GM04504 (cell line): ENCODE data around the gene IGFN1.
"Not testable (repeated sequence)": the region's sequence is repeated elsewhere in the genome, so short reads cannot be mapped to it uniquely, and the experiment has no call there.

Experiments
- DNase-seq: peaks from one replicate; pipeline ENCODE4 v3.0.0-alpha.2; 2012; ENCODE audit warnings: low read depth

Gene IGFN1

GRCh38 chr1:201190624-201191051 is at the start of gene IGFN1:
IGFN1 (plus strand) TSS chr1:201190824; CDS start chr1:201193294, 2,470 bp downstream.
- no peak for DNase-seq

DNA sequence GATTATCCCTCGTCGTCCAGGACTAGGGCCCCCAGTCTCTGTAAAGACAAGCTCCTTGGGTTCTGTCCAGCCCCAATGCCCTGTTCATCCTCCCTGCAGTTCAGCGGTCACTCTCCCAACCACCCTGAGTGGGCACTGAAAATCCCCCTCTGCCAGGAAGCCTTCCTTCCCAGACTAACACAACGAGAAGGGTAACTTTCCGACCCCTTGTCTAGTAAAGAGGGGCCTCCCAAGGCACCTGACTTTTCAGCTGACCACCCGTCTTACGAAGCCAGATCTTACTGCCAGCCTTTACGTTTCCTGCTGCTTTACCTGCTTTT is 49.7 kb upstream of the IGFN1 start:
- DNase-seq, result no peak

DNA sequence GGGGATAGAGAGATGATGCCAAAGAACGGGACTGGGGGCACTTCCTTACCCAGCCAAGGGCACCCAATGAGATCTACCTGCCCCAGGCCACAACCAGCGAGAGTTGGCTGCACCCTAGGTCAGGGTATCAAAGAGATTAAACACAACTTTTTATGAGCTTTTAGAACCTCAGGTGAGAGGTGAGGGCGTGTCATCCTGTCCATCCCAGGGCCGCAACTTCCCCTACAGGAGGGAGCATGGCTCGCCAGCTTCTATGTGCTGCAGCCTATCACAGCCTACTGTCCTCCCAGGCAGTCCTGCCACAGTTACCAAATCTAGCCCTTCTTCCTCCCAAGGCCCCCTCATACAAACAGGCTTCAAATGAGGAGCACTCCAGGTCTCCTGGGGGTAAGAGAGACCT is 49.2 kb upstream of the IGFN1 start:
- no peak for DNase-seq

- no peak for DNase-seq
These were observed 48.4 kb upstream of the IGFN1 start for GRCh38 chr1:201142011-201142848.

- DNase-seq, result no peak
These were observed 47.5 kb upstream of the IGFN1 start for GRCh38 chr1:201142849-201143725.

DNA sequence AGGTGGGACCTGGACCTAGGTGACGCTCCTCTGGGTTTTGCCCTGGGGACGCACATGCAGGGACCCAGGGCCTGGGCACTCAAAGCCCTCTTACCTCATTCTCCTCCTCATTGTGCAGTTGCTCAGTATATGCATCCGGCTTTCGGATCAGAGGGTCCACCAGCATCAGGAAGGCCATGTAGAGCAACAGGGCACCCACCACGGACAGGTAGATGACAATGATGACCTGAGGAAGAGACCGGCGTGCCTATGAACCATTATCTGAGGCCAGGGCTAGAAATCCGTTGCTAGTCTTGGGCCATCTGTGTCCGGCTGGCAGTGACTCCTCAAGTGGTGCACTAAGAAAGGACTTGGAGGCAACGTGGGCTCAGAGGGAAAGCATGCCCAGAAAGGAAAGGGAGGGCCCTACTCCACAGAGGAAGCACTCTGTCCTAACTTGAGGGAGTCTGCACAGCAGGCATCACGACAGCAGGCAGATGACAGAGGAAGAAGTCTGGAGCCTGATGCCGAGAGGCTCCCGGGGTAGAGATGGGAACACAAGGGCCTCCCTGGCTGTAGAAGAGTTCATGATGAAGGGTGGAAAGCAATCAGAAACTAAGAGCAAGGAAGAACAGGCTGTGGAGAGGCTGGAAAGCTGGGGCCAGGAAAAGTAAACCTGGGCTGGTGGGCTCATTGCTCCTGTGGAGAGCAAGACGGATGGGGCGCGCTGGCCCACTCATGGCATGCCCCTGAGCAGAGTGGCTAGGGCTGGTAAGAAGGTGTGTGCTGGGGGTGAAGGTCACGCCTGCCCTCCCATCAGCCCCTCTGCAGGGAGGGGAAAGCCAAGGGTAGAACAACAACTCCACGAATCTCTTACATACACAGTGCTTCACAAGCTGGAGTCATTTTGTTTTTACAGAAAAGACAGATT is 46.6 kb upstream of the IGFN1 start:
- DNase-seq, result no peak

DNA sequence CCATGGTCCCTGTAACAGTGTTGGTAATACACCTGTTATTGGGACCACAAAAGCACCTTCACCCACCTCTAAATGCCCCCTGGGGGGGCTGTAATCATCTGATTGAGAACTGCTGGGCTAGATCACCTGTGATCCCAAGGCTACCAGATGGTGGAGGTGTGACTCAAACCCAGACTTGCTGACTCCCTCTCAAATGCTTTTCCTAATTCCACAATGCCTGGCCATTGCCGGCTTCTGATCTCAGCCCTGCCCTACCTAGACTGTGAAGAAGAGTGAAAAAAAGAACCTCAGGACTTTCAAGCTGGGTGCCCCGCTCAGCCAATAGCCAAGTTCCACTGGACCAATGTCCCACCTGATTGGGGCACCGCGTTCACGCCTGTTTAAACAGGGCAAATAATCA is 45.9 kb upstream of the IGFN1 start:
- DNase-seq, result no peak

- no peak for DNase-seq
These were observed 45.5 kb upstream of the IGFN1 start for GRCh38 chr1:201145132-201145531.

DNA sequence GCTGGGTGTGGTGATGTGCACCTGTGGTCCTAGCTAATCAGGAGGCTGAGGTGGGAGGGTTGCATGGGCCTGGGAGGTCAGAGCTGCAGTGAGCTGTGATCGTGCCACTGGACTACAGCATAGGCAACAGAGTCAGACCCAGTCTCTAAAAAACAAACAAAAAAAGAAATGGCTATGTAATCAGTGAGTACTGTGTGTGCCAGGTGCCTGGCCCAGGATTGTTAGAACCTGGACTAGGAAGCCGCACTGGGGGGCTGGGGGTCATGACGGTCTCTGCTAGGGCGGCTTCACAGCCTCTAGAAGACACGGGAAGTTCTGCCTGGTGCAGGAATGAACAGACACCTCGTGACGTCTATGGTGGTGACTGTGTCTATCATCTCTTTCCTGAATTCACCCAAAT is 44.8 kb upstream of the IGFN1 start:
- no peak for DNase-seq

- no peak for DNase-seq
These were observed 43.8 kb upstream of the IGFN1 start for GRCh38 chr1:201146626-201147390.

DNA sequence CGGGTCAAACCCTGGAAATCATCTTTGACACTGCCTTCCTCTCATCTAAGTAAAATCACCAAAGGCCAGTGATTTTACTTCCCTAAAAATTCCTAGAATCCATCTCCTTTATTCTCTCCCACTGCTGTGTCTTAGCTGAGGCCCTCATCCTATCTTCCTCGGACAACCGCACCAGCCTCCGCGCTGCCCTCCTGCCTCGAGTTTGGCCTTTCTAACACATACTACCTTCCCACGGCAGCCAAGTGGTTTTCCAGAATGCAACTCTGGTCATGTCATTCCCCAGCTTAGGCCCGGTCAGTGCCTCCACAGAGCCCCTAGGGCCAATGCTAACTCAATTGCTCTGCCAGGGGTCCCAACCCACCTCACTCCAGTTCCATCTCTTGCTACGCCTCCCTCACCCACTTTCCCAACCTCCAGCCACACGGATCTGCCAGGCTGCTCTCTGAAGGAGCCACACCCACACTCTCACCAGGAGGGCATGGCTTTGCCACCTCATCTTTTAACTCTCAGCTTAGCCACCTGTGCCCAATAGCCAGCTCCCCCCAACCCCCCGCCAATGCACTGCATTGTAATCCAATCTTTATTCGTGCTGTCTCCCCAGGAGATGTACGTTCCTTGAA is 43.1 kb upstream of the IGFN1 start:
- no peak for DNase-seq

DNA sequence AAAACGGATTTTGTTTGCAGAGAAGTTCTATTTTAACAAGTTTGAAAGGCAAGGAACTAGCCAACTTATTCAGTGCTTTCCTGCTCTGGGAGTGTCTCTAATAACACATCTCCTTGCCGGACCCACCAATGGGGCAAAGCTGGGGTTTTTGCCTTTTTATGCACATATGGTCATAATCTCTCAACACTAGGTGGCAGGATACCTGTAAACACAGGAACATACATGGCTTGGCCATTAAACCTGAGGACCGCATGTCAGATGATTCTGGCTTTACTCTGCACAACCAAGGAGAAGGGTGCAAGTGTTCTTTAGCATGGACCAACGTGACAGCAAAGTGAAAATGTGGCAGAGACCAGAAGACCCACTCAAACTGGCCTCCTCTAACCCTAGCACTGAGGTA is 41.2 kb upstream of the IGFN1 start:
- DNase-seq, result no peak

DNA sequence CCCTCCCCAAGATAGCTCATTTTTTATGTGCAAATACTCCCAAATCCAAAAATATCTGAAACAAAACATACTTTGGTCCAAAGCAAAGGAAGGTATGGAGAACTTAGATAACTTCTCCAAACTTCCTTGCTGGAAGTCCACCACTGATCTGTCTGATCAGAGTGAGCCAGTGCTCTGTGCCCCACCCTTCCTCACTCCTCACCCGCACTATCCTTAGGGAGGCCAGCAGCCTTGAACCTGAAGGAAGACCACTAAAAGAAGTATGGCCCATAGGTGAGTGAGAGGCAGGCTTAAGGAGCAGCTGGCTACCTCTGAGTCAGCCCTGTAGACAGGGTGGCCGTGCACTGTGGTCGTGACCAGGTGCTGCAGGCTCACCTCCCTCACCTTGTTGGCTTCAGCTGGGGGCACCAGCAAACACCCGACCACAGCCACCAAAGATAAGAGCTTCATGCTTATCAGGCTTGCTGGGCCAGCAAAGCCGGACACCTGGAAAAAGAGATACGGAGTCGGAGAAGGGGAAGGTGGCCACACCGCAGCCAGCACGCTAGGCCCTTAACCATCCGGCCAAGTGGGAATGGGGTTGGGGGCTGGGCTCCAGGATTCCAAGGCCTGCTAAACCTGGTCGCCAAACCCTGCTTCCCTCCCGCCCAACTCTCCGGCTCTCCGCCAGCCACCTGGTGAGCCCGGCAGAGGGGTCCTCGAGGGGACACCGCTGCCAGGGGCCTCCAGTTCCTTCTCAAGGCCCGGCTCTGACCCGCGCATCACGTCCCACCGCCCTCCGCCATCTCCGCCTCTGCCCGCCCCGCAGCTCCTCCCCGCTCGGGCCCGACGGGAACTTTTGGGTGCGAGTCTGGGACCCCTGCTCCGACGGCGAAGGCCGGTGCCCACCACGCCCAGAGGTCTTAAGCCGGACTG is 36.9 kb upstream of the IGFN1 start:
- no peak for DNase-seq

DNA sequence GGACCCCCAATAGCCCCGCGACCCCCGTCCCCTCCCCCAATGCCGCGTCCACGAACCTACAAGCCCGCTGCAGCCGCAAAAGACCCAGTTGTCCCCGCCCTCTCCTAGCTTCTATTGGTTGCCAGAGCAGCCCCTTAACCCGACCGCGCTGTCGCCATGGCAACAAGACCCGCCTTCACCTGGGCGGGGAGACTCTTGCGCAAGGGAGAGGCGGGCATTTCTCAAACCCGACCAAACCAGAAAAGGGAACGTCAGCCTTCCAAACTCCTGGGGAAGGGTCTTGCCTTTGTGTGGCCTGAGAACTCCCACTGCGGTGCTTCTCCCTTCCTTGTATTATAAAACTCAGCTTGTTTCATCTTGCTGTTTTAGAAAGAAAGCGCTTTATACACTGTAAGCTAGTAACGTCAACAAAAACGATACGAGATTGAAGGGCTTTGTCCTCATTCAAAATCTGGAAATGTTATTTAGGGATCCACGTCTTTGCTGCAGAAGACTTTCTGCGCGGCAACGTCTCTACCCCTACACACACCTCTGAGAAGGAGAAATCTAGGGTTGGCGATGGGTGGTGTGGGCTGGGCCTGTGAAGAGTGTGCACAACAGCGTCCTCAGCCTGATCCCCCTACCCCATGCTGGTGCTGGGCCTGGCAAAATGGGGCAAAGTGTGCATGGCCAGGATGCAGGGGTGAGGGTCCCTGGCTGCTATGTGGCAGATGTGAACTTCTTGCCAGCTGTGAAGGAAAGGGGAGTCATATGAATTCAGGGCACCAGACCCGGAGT is 36.0 kb upstream of the IGFN1 start, which contains the start of gene TMEM9:
TMEM9 (minus strand) TSS at position 86 of the 777 bp plus-strand sequence. CDS start 551 bp downstream, outside the sequence.
- DNase-seq, result peak; percentile 90

GRCh38 chr1:201155354-201155753 is 35.3 kb upstream of the IGFN1 start:
- no peak for DNase-seq

GRCh38 chr1:201156346-201156745 is 34.3 kb upstream of the IGFN1 start:
- no peak for DNase-seq

DNA sequence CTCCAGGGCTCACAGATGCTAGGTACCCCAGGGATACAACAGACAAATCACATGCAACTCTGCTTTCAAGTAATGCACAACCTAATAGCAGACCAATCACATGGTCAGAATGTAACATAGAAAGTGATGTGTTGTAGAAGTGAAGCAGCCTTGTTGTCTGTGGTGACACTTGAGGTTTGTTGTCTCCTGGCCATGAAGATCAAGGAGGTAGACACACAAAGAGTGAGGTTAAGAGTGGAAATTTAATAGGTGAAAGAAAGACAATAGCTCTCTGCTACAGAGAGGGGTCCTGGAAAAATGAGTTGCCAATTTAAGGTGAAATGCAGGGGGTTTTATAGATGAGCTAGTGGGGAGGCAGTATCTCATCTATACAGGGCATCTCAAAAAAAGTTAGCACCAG is 33.8 kb upstream of the IGFN1 start:
- no peak for DNase-seq

GRCh38 chr1:201157949-201158348 is 32.7 kb upstream of the IGFN1 start:
- DNase-seq, result no peak

DNA sequence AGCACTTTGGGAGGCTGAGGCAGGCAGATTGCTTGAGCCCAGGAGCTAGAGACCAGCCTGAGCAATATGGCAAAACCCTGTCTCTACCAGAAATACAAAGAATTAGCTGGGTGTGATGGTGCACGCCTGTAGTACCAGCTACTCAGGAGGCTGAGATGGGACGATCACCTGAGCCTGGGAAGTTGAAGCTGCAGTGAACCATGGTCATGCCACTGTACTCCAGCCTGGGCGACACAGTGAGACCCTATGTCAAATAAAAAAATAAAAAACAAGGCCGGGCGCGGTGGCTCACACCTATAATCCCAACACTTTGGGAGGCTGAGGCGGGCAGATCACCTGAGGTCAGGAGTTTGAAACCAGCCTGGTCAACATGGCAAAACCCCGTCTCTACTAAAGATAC is 27.6 kb upstream of the IGFN1 start:
- DNase-seq, result not testable (repeated sequence)
